Activated T-helper 1 cell treated with anti-CD3 and anti-CD28 coated beads, Interleukin-12 subunit alpha, Interleukin-12 subunit beta, Interleukin-2, Interleukin-4 antibody, amounts not matched to agents 30 ng/mL and 10 ng/mL and 1 ng/mL, durations not matched to agents 14 hours and 24 hours and 36 hours (primary cell): Measurements from ENCODE around the gene FAM221B. TPM values are rescaled to one million over a fixed set of nuclear protein-coding genes. Genes with fewer than 3 reads are reported as not detected.
A peak's percentile ranks its signal among the peaks of the same experiment; 100 is the strongest.

ENCODE experiments used
- DNase-seq: peaks from one replicate; pipeline ENCODE4 v3.0.0; 2021; ENCODE audit warnings: low spot score
- H3K27ac Mint-ChIP-seq: one replicate; pipeline ENCODE4 v1.8.0; 2021; ENCODE audit warnings: mild to moderate bottlenecking, mixed read lengths
- H3K27me3 Mint-ChIP-seq: one replicate; pipeline ENCODE4 v1.8.0; 2022; ENCODE audit warnings: mild to moderate bottlenecking, moderate library complexity, mixed read lengths; ENCODE audit not compliant: insufficient read depth
- H3K36me3 Mint-ChIP-seq: one replicate; pipeline ENCODE4 v1.8.0; 2021; ENCODE audit warnings: low read depth, mixed read lengths
- H3K4me1 Mint-ChIP-seq: one replicate; pipeline ENCODE4 v1.8.0; 2021; ENCODE audit warnings: low read depth, mixed read lengths
- H3K4me3 Mint-ChIP-seq: one replicate; pipeline ENCODE4 v1.8.0; 2021; ENCODE audit warnings: mild to moderate bottlenecking, moderate library complexity, mixed read lengths
- H3K9me3 Mint-ChIP-seq: one replicate; pipeline ENCODE4 v1.8.0; 2021; ENCODE audit warnings: mixed read lengths
- intact Hi-C: fragments of 100-400 bp; cut with micrococcal nuclease; formaldehyde crosslinking; loops from one replicate; pipeline ENCODE4 v1.15.1; 2024
- total RNA-seq: library from RNA; stranded (reverse); gene quantifications from 2 replicates; pipeline ENCODE4 v1.2.3, GENCODE V29; 2022

FAM221B gene
- total RNA-seq, 1 donor from 2014 or later: not detected

DNA sequence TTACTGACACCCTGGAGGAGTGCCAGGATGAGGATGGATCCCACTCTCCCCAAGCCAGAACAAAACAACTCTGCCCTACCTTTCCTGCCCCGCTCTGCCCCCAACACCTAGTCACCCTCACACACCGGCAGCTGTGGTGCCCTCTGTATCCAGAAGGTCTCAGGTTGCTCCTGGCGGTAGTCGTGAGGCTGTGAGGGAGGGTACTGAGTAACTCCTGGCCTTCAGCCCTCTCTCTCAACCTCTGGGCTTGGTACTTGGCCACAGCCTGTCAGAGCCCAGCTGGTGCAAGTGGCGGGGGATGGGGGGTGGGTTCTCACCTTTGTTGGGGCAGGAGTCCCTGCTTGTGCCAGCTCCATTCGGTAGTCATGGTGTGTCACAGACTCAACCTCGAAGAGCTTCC is 18.4 kb downstream of the FAM221B start:
- Mint-ChIP-seq H3K36me3 (peaks cover 23% of the 10 kb centered on the region), H3K4me1 (peaks cover 25% of the 10 kb centered on the region), H3K4me3 (no peak overlapping the region), H3K27me3 (no peaks in the 10 kb centered on the region), H3K27ac (no peak overlapping the region), H3K9me3 (no peaks in the 10 kb centered on the region)
- DNase-seq: no peak
- intact Hi-C loops: loop anchor here (5.0 to 10.0 kb wide), 4 partner anchors 325 to 1353 kb away; partner anchors contain the start of genes DNAI1, FAM219A, GLIPR2 and GNE

DNA sequence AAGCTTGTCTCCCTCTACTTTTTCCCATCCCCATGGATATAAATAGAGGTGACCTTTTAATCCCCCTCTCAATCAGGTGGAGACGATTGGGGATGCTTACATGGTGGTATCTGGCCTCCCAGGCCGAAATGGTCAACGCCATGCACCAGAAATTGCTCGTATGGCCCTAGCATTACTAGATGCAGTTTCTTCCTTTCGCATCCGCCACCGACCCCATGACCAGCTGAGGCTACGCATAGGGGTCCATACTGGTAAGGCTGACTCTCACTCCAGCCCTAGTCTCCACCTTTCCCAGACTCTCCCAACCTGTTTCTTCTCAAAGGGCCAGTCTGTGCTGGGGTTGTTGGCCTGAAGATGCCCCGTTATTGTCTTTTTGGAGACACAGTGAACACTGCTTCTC is 20.1 kb downstream of the FAM221B start:
- intact Hi-C loops: no loop called here
- Mint-ChIP-seq H3K4me3 (no peak overlapping the region), H3K36me3 (peaks cover 20% of the 10 kb centered on the region), H3K27me3 (no peaks in the 10 kb centered on the region), H3K27ac (no peak overlapping the region), H3K4me1 (peaks cover 15% of the 10 kb centered on the region), H3K9me3 (no peaks in the 10 kb centered on the region)
- no peak for DNase-seq

DNA sequence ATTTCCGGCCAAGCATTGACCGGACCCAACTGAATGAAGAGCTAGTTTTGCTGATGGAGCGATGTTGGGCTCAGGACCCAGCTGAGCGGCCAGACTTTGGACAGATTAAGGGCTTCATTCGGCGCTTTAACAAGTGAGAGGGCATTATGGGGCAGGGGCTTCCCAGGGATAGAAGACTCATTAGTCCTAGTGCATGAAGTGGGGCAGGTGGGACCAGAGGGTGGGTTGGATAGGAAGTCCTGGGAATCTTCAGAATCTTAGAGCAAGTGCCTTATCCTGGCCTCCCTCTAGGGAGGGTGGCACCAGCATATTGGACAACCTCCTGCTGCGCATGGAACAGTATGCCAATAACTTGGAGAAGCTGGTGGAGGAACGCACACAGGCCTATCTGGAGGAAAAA is 22.4 kb downstream of the FAM221B start:
- Mint-ChIP-seq H3K27me3 (no peaks in the 10 kb centered on the region), H3K27ac (no peak overlapping the region), H3K36me3 (peaks cover 22% of the 10 kb centered on the region), H3K9me3 (no peaks in the 10 kb centered on the region), H3K4me1 (no peaks in the 10 kb centered on the region), H3K4me3 (no peak overlapping the region)
- intact Hi-C loops: no loop called here
- DNase-seq: no peak

DNA sequence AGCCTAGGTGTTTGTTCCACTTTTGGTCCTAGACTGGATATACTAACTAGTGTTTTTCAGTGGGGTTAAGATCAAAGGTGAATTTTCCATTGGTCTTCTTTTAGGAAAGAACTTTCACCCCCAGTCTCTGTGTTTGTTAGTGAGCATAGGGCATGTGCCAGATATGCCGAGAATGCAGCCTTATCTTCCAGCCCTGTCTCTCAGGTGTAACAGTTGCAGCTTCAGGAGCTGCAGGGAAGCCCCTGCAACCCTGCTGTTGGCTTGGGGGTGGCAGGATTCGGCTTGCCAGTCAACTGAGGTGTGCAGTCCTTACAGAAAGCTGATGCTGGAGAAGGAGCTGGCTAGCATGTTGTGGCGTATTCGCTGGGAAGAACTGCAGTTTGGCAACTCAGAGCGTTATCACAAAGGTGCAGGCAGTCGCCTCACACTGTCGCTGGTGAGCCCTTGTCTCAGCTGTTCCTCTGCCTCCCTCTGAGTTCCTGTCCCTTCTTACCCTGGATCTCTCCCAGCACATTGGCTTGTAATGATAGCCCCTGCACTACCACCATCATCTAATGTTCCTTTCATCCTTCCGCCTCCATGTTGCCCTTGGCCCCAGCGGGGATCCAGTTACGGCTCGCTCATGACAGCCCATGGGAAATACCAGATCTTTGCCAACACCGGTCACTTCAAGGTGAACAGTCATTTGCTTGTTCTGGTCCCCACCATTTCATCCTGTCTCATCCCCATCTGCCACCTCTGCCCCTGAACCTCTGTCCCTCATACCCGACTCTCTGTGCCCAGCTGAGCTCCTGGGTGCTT is 27.0 kb downstream of the FAM221B start:
- H3K27ac Mint-ChIP-seq: no peak overlapping the region
- peaks cover 21% of the 10 kb centered on the region for H3K36me3 Mint-ChIP-seq
- no peaks in the 10 kb centered on the region for H3K27me3 Mint-ChIP-seq
- no peaks in the 10 kb centered on the region for H3K9me3 Mint-ChIP-seq
- H3K4me3 Mint-ChIP-seq: no peak overlapping the region
- intact Hi-C loops: no loop called here
- DNase-seq: no peak
- H3K4me1 Mint-ChIP-seq: peaks cover 20% of the 10 kb centered on the region

DNA sequence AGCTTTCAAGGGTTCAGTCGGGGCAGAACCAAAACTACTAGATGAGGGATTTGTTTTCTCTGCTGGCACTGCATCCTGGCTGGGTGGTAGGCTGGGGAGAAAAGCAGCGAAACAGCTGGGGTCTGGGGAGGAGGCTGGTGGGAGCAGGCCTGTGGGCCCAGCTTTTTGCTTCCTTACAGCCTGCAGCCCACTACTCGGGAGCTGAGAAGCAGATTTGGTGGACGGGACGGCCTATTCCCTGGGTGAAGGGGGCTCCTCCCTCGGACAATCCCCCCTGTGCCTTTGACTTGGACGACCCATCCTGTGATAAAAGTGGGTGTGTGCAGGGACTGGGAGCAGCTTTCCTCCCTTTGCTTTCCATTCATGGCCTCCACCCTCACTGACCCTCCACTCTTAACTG is 28.0 kb downstream of the FAM221B start:
- Mint-ChIP-seq H3K27ac (no peak overlapping the region), H3K9me3 (no peaks in the 10 kb centered on the region), H3K27me3 (no peaks in the 10 kb centered on the region), H3K4me3 (no peak overlapping the region), H3K4me1 (peaks cover 20% of the 10 kb centered on the region), H3K36me3 (peaks cover 21% of the 10 kb centered on the region)
- intact Hi-C loops: no loop called here
- DNase-seq: no peak

DNA sequence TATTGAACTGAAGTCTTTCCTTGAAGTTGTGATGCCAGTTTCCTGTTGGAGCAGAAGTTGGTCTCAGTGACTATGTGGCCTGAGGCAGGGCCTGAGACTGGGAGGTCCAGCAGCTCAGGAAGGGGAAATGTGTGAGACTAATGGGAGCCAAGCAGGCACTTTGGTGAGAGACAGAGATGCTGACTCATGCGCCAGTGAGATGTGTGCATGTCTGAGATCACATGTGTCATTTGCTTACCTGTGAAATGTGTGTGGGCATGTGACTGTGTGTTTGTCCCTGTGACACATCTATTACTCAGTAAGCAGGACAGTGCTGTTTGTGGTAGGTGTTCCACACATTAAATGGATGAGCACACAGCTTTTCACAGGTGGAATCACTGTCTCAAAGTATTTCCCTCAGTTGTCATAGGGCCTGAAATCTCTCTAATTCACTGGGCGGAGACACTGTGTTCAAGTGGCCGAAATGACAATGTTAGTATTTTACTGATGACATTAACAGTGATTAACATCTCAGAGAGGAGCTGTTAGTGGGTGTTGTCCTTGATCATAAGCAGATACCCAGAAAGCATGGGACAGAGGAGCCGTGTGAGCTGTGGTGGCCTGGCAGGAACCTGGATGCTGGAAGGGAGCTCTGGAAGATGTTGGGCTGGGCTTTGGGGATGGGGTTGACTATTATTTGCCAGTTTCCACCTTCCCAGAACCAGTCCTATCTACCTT is 29.7 kb downstream of the FAM221B start:
- Mint-ChIP-seq H3K4me1 (peaks cover 30% of the 10 kb centered on the region), H3K27me3 (no peaks in the 10 kb centered on the region), H3K36me3 (peaks cover 21% of the 10 kb centered on the region), H3K27ac (peak overlapping the region; percentile 68), H3K4me3 (no peak overlapping the region), H3K9me3 (no peaks in the 10 kb centered on the region)
- no peak for DNase-seq
- intact Hi-C loops: loop anchor here (1.0 kb wide), 1 partner anchor 16 kb away; the partner anchor contains the start of gene HINT2

DNA sequence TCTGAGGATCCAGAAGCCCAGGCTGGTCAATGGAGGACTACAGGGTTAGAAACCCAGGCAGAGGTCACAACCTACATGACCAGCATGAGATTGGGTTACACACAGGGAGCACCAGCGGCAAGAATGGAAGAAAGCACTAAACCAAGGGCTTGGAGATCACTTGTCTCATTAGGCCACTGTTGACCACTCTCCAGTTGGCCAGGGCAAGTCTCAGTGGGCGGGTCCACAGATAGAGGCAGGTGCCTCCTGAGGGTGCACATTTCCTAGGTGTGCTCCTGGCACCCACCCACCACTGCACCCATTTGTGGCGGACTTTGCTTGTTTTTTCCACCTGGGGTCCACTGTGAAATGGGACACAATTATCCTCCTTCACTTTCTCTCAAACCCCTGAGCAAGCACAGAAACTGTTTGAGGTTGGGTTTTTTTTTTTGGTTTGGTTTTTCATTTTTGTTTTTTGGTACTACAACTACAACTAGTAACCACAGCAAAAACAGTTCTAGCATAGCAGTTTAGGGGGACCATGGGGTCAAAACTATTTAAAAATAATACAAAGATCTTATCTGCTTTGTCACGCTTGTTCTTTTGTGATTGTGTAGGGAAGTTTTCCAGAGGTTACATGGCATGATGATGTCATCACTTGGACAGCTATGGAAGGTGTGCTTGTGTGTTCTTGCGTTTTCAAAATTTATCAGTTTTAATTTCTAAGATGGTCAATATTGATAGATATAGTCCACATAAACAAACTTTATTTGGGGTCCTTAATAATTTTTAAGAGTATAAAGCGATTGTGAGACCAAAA is 31.0 kb downstream of the FAM221B start:
- H3K36me3 Mint-ChIP-seq: peaks cover 21% of the 10 kb centered on the region
- H3K4me1 Mint-ChIP-seq: peaks cover 30% of the 10 kb centered on the region
- H3K4me3 Mint-ChIP-seq: no peak overlapping the region
- DNase-seq: no peak
- H3K27me3 Mint-ChIP-seq: no peaks in the 10 kb centered on the region
- no peak overlapping the region for H3K27ac Mint-ChIP-seq
- no peaks in the 10 kb centered on the region for H3K9me3 Mint-ChIP-seq
- intact Hi-C loops: loop anchor here (1.0 kb wide), 1 partner anchor 18 kb away; the partner anchor contains the start of gene HINT2

DNA sequence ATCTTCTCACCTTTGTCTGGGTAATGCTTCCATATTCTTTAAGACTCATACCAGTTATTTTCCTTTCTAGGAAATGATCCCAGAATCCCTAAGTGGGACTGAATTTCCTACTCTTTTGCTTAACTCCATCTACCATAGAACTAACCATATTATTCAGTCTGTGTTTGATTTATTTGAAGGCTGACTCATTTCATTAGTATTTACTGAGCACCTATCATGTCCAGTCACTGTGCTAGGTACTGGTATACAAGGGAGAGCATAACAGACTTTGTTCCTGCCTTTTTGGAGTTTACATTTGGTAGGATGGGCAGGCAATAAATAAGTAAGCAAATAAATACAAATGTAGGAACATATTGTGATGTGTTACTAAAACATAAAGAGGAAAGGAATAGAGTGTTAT is 32.8 kb downstream of the FAM221B start:
- DNase-seq: no peak
- Mint-ChIP-seq H3K27ac (no peak overlapping the region), H3K4me3 (no peak overlapping the region), H3K36me3 (peaks cover 11% of the 10 kb centered on the region), H3K27me3 (no peaks in the 10 kb centered on the region), H3K4me1 (peaks cover 30% of the 10 kb centered on the region), H3K9me3 (no peaks in the 10 kb centered on the region)
- intact Hi-C loops: no loop called here

DNA sequence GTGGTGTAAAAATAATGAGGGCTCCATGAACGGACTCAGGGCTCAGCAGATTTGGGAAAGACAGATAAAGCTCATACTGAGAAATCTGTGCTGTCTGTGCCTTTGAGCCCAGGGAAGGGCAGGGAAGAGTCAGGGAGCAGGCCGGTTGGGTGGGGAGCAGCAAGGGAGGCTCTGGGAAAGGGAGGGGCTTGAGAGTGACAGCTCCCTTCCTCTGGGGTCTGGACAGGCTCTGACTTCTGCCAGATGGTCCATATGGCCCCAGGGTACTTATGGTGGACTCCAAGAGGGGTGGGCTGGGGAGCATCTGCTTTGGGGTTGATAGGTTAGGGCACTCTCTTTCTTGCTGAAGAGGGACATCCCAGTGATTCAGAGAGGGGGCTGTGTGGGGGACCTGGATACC is 35.1 kb downstream of the FAM221B start:
- Mint-ChIP-seq H3K4me1 (peaks cover 23% of the 10 kb centered on the region), H3K9me3 (no peaks in the 10 kb centered on the region), H3K27ac (peak overlapping the region; percentile 10), H3K27me3 (no peaks in the 10 kb centered on the region), H3K36me3 (peaks cover 10% of the 10 kb centered on the region), H3K4me3 (no peak overlapping the region)
- intact Hi-C loops: no loop called here
- DNase-seq: no peak

DNA sequence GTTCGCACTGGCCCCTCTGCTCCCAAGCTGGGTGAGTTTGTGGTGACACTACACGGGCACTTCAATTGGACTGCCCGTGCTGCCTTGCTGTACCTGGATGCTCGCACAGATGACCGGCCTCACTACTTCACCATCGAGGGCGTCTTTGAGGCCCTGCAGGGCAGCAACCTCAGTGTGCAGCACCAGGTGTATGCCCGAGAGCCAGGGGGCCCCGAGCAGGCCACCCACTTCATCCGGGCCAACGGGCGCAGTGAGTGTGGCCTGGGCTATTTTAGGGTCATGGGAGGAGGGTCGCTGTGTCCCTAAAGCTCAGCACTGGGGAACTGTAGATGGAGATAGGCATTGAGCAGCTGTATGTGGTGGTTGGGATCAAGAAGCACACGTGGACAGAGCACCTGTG is 35.7 kb downstream of the FAM221B start:
- Mint-ChIP-seq H3K9me3 (no peaks in the 10 kb centered on the region), H3K27me3 (no peaks in the 10 kb centered on the region), H3K36me3 (peaks cover 10% of the 10 kb centered on the region), H3K27ac (peak overlapping the region; percentile 10), H3K4me1 (peaks cover 17% of the 10 kb centered on the region), H3K4me3 (no peak overlapping the region)
- intact Hi-C loops: no loop called here
- no peak for DNase-seq

DNA sequence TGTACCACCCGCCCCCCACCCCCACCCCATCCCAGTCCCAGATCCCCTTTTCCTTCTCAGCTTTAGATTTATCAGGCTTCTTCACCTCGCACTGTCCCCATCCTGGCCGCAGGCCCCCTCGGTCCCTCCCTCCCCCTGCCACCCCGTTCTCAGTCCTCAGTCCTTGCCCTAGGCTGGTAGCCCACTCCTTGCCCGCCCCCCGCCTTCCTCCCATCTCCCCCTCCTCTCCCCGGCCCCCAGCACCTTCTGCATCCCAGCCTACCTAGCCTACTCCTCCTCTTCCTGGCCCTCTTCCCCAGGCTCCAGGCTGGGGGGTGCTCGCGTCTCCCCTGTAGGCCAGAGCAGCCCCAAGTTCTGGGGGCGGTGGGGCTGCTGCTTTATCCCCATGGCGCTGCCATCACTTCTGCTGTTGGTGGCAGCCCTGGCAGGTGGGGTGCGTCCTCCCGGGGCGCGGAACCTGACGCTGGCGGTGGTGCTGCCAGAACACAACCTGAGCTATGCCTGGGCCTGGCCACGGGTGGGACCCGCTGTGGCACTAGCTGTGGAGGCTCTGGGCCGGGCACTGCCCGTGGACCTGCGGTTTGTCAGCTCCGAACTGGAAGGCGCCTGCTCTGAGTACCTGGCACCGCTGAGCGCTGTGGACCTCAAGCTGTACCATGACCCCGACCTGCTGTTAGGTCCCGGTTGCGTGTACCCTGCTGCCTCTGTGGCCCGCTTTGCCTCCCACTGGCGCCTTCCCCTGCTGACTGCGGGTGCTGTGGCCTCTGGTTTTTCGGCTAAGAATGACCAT is 36.3 kb downstream of the FAM221B start:
- Mint-ChIP-seq H3K27ac (no peak overlapping the region), H3K27me3 (no peaks in the 10 kb centered on the region), H3K4me3 (no peak overlapping the region), H3K4me1 (peaks cover 13% of the 10 kb centered on the region), H3K36me3 (peaks cover 15% of the 10 kb centered on the region), H3K9me3 (no peaks in the 10 kb centered on the region)
- intact Hi-C loops: no loop called here
- no peak for DNase-seq

DNA sequence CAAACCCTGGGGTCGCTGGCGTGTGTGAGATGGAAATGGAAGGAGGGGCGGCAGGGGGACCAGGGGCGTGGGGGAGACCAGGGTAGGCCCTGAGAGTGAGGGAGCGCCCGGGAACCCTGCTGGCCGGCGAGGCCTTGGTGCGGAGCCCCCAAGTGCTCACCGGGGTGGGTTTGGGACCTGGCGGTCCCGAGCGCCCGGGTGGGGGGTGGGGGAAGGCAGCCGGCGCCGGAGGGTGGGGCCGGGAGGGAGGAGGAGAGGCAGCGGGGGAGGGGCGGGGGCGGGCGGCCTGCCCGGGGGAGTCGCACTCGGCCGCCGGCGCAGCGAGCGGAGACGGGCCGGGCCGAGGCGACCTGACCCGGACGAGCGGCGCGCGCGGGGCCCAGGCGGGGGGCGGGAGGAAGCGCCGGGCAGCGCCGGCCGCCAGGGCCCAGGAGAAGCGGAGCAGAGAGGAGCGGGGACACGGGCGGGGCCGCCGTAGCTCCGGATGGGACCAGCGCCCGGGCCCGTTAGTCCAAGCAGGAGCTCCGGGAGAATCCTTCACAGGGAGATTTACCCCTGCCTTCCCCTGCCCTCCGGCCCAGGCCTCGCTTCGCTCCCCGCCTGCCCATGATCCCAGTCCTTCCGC is 37.1 kb downstream of the FAM221B start, which contains the start of gene NPR2:
Gene NPR2 (plus strand): TSS at position 295 of the 625 bp plus-strand sequence. CDS start 818 bp downstream, outside the sequence.
- H3K27ac Mint-ChIP-seq: no peak within 1 kb of the TSS
- DNase-seq: no peak
- no peak within 1 kb of the TSS for H3K4me3 Mint-ChIP-seq
- H3K27me3 Mint-ChIP-seq: no peaks in the 10 kb centered on the region
- H3K9me3 Mint-ChIP-seq: no peaks in the 10 kb centered on the region
- intact Hi-C loops: no loop called here
- H3K36me3 Mint-ChIP-seq: peaks cover 17% of the 10 kb centered on the region
- peaks cover 10% of the 10 kb centered on the region for H3K4me1 Mint-ChIP-seq
